ENCODE measurements around the gene CDKN2B-AS1. TPM values are rescaled to one million over a fixed set of nuclear protein-coding genes. Genes with fewer than 3 reads are reported as not detected.

Gene CDKN2B-AS1
- total RNA-seq, 1 experiment from 2014 or later = not detected

DNA sequence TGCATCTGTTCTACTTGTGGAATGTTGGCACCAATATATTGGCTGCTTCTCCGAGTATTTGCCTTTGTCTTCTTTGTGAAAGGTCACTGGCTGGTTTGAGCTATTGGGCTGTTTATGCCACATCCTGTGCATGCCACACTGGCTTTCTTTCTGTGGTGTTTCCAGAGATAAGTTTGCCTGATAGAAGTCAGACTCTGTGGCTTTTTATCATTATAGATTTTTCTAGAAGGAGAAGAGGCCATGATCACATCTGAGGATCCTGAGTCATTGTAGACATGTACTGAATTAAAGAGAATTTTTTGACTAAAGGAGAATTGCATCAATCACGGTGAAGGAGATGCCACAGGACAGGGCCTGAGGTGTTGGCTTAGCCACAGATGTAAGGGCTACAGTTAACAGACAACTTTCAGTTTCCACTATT is 41.0 kb downstream of the CDKN2B-AS1 start:
- no peaks in the 10 kb centered on the region for H3K79me1 ChIP-seq (ENCODE audit: insufficient read depth, low read depth, low read length, poor library complexity, severe bottlenecking)
- no peak overlapping the region for H3K23ac ChIP-seq (ENCODE audit: insufficient read length, low read depth, low read length)
- H2BK20ac ChIP-seq (ENCODE audit: low read depth, low read length, poor library complexity, severe bottlenecking) = no peak overlapping the region
- no peak overlapping the region for H2BK12ac ChIP-seq (ENCODE audit: insufficient read length, low read depth, low read length)
- no peak for DNase-seq
- H2BK5ac ChIP-seq (ENCODE audit: insufficient read length, low read length) = no peak overlapping the region
- H3K4me1 Mint-ChIP-seq = peaks cover 0 to 5% of the 10 kb centered on the region in 2 experiments; a peak in 2 of 4 replicates
- no peak overlapping the region for H4K5ac ChIP-seq (ENCODE audit: insufficient read length, low read depth, low read length)
- H3K79me2 ChIP-seq (ENCODE audit: insufficient read depth, low read length) = no peaks in the 10 kb centered on the region
- no peak overlapping the region for H2AFZ ChIP-seq (ENCODE audit: low read length)
- no peak overlapping the region for H3K4ac ChIP-seq (ENCODE audit: low read depth, low read length)
- H3K27me3 ChIP-seq (ENCODE audit: insufficient read depth, low read length) = no peaks in the 10 kb centered on the region
- no peaks in the 10 kb centered on the region for H3K23me2 ChIP-seq (ENCODE audit: insufficient read length, low read depth, low read length, poor library complexity, severe bottlenecking)
- WGBS (ENCODE audit: extremely low coverage, insufficient read length, low lambda C conversion rate) = no CpG with 5 or more reads among the region's 2 CpGs
- no peak overlapping the region for H3T11ph ChIP-seq (ENCODE audit: low read length)
- no peaks in the 10 kb centered on the region for H3K4me1 ChIP-seq (ENCODE audit: insufficient read depth, low read length)
- no peaks in the 10 kb centered on the region; the same call in 1 of the 2 replicates for H3K27me3 Mint-ChIP-seq (ENCODE audit: low read depth)
- H3K27ac ChIP-seq (ENCODE audit: insufficient read length, low read depth, low read length) = no peak overlapping the region
- H2BK120ac ChIP-seq (ENCODE audit: low read depth, low read length, poor library complexity, severe bottlenecking) = no peak overlapping the region
- TF ChIP-seq, protein P1, sequence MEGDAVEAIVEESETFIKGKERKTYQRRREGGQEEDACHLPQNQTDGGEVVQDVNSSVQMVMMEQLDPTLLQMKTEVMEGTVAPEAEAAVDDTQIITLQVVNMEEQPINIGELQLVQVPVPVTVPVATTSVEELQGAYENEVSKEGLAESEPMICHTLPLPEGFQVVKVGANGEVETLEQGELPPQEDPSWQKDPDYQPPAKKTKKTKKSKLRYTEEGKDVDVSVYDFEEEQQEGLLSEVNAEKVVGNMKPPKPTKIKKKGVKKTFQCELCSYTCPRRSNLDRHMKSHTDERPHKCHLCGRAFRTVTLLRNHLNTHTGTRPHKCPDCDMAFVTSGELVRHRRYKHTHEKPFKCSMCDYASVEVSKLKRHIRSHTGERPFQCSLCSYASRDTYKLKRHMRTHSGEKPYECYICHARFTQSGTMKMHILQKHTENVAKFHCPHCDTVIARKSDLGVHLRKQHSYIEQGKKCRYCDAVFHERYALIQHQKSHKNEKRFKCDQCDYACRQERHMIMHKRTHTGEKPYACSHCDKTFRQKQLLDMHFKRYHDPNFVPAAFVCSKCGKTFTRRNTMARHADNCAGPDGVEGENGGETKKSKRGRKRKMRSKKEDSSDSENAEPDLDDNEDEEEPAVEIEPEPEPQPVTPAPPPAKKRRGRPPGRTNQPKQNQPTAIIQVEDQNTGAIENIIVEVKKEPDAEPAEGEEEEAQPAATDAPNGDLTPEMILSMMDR (conservative IDR thresholded peaks at IDR 0.05) = no peak
- H2AK5ac ChIP-seq (ENCODE audit: insufficient read length, low read length) = no peak overlapping the region
- H3K14ac ChIP-seq (ENCODE audit: insufficient read depth, low read length) = no peak overlapping the region
- no peaks in the 10 kb centered on the region for H3K9me3 Mint-ChIP-seq
- H4K8ac ChIP-seq (replicated peaks; ENCODE audit: insufficient read length, low read depth, low read length) = no peak overlapping the region
- no peak overlapping the region for H3K18ac ChIP-seq (ENCODE audit: insufficient read length, low read depth, low read length)
- no peak overlapping the region for H3K27ac Mint-ChIP-seq
- no peaks in the 10 kb centered on the region for H3K36me3 Mint-ChIP-seq (ENCODE audit: insufficient read depth in 1 of 3, low read depth in 3 of 3)
- no peak overlapping the region for H2BK15ac ChIP-seq (ENCODE audit: low read depth, low read length)
- H4K20me1 ChIP-seq (ENCODE audit: control insufficient read depth, insufficient read depth, insufficient read length) = no peaks in the 10 kb centered on the region
- no peak overlapping the region for H4K91ac ChIP-seq (ENCODE audit: insufficient read length, low read depth, low read length)
- H3K4me2 ChIP-seq (ENCODE audit: insufficient read depth, insufficient read length, low read length) = no peak overlapping the region
- no peak overlapping the region for H3K4me3 Mint-ChIP-seq
- H3K56ac ChIP-seq (ENCODE audit: insufficient read length, low read depth, low read length) = no peak overlapping the region
- H3K9ac ChIP-seq (ENCODE audit: extremely low read depth, insufficient read length, low read length) = no peak overlapping the region
- H3K9me3 ChIP-seq (ENCODE audit: control insufficient read depth, low read depth, low read length) = no peaks in the 10 kb centered on the region

All from H9 (cell line).